ENCODE measurements around the gene GRAMD1C.
A peak's percentile ranks its signal among the peaks of the same experiment; 100 is the strongest.

The GRAMD1C gene

DNA sequence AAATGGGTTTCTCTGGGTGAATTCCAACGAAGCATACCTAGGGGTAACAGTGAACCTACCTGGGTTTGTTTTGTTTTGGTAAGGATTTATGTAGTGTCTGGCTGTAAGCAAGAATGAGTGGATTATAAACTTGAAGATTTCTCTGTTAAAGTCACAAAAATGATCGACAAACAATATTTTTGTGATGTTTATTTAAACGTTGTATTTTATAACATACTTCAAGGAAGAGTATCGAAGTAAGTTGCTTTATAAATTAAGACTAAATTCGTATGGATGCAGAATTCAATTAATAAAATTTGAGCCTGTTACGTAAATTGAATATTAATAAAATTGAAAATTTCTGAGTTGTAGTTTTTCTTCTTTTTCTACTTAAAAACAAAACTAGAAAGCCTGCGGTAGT is 108.2 kb downstream of the GRAMD1C start:
- Histone ChIP-seq H3K4me1 (ENCODE audit: control insufficient read depth, insufficient read depth, low read depth, low read length) (peaks cover 6% of the 10 kb centered on the region), H3K79me1 (replicated peaks; ENCODE audit: low read length, poor library complexity, severe bottlenecking) (no peaks in the 10 kb centered on the region), H3K27me3 (ENCODE audit: control insufficient read depth in 1 of 2, insufficient read depth in 1 of 2, low read length in 2 of 2) (peaks cover 18 to 24% of the 10 kb centered on the region in 2 experiments), H3K9me3 (ENCODE audit: control insufficient read depth, low read length) (no peaks in the 10 kb centered on the region), H4K91ac (ENCODE audit: low read length) (no peak overlapping the region), H3K36me3 (ENCODE audit: control insufficient read depth in 1 of 2, insufficient read depth in 2 of 2, low read depth in 1 of 2, low read length in 2 of 2) (no peaks in the 10 kb centered on the region), H3K27ac (ENCODE audit: low read length, poor library complexity, severe bottlenecking) (no peak overlapping the region), H4K8ac (ENCODE audit: low read length) (no peak overlapping the region), H2BK5ac (ENCODE audit: low read depth, low read length, poor library complexity, severe bottlenecking) (no peak overlapping the region), H2AK5ac (ENCODE audit: low read length, severe bottlenecking) (no peak overlapping the region), H3K18ac (ENCODE audit: low read depth in 1 of 2, low read length in 2 of 2) (no peak overlapping the region), H3K14ac (ENCODE audit: low read length in 2 of 2) (no peak overlapping the region), H3K4me2 (ENCODE audit: low read length, poor library complexity, severe bottlenecking) (peak overlapping the region; percentile 98), H3K9ac (ENCODE audit: low read length) (peak overlapping the region; percentile 77), H3K4ac (ENCODE audit: low read depth in 1 of 2, low read length in 2 of 2) (no peak overlapping the region), H2BK12ac (ENCODE audit: low read length in 2 of 2) (no peak overlapping the region), H2BK120ac (ENCODE audit: low read depth, low read length) (no peak overlapping the region), H3K4me3 (ENCODE audit: insufficient read depth in 1 of 2, low read depth in 1 of 2, low read length in 2 of 2) (peak overlapping the region in 1 of 2 experiments; percentile 83), H2AFZ (ENCODE audit: low read depth, low read length) (no peak overlapping the region), H2BK15ac (ENCODE audit: low read depth, poor library complexity, severe bottlenecking) (no peak overlapping the region), H3K23ac (ENCODE audit: low read length in 2 of 2) (no peak overlapping the region)
- 58% methylated on average over 2 of the region's 7 CpGs for WGBS
- DNase-seq: no peak

GRCh38 chr3:113947372-113948014 is 108.9 kb downstream of the GRAMD1C start, which contains the start of gene ZDHHC23:
ZDHHC23 (plus strand) TSS chr3:113948013; CDS start chr3:113948803, 790 bp downstream.
- Histone ChIP-seq H3K9ac (ENCODE audit: low read length) (peak within 1 kb of the TSS; percentile 77), H3K36me3 (ENCODE audit: control insufficient read depth in 1 of 2, insufficient read depth in 2 of 2, low read depth in 1 of 2, low read length in 2 of 2) (no peaks in the 10 kb centered on the region), H3K27me3 (ENCODE audit: control insufficient read depth in 1 of 2, insufficient read depth in 1 of 2, low read length in 2 of 2) (peaks cover 18 to 24% of the 10 kb centered on the region in 2 experiments), H3K4me3 (ENCODE audit: insufficient read depth in 1 of 2, low read depth in 1 of 2, low read length in 2 of 2) (peak within 1 kb of the TSS; percentile 63 to 83), H3K9me3 (ENCODE audit: control insufficient read depth, low read length) (no peaks in the 10 kb centered on the region), H2BK12ac (ENCODE audit: low read length in 2 of 2) (no peak within 1 kb of the TSS), H3K18ac (ENCODE audit: low read depth in 1 of 2, low read length in 2 of 2) (peak within 1 kb of the TSS in 1 of 2 experiments; percentile 22), H4K91ac (ENCODE audit: low read length) (no peak within 1 kb of the TSS), H2AK5ac (ENCODE audit: low read length, severe bottlenecking) (no peak within 1 kb of the TSS), H3K79me1 (replicated peaks; ENCODE audit: low read length, poor library complexity, severe bottlenecking) (no peaks in the 10 kb centered on the region), H2BK15ac (ENCODE audit: low read depth, poor library complexity, severe bottlenecking) (no peak within 1 kb of the TSS), H3K23ac (ENCODE audit: low read length in 2 of 2) (peak within 1 kb of the TSS in 1 of 2 experiments; percentile 86), H3K4ac (ENCODE audit: low read depth in 1 of 2, low read length in 2 of 2) (no peak within 1 kb of the TSS), H3K4me1 (ENCODE audit: control insufficient read depth, insufficient read depth, low read depth, low read length) (peaks cover 6% of the 10 kb centered on the region), H2BK120ac (ENCODE audit: low read depth, low read length) (no peak within 1 kb of the TSS), H3K4me2 (ENCODE audit: low read length, poor library complexity, severe bottlenecking) (peak within 1 kb of the TSS; percentile 98), H3K27ac (ENCODE audit: low read length, poor library complexity, severe bottlenecking) (no peak within 1 kb of the TSS), H4K8ac (ENCODE audit: low read length) (no peak within 1 kb of the TSS), H2BK5ac (ENCODE audit: low read depth, low read length, poor library complexity, severe bottlenecking) (no peak within 1 kb of the TSS), H2AFZ (ENCODE audit: low read depth, low read length) (peak within 1 kb of the TSS; percentile 8), H3K14ac (ENCODE audit: low read length in 2 of 2) (peak within 1 kb of the TSS in 1 of 2 experiments; percentile 41)
- DNase-seq: peak; percentile 38
- under 1% methylated on average over 61 of the region's 80 CpGs for WGBS

DNA sequence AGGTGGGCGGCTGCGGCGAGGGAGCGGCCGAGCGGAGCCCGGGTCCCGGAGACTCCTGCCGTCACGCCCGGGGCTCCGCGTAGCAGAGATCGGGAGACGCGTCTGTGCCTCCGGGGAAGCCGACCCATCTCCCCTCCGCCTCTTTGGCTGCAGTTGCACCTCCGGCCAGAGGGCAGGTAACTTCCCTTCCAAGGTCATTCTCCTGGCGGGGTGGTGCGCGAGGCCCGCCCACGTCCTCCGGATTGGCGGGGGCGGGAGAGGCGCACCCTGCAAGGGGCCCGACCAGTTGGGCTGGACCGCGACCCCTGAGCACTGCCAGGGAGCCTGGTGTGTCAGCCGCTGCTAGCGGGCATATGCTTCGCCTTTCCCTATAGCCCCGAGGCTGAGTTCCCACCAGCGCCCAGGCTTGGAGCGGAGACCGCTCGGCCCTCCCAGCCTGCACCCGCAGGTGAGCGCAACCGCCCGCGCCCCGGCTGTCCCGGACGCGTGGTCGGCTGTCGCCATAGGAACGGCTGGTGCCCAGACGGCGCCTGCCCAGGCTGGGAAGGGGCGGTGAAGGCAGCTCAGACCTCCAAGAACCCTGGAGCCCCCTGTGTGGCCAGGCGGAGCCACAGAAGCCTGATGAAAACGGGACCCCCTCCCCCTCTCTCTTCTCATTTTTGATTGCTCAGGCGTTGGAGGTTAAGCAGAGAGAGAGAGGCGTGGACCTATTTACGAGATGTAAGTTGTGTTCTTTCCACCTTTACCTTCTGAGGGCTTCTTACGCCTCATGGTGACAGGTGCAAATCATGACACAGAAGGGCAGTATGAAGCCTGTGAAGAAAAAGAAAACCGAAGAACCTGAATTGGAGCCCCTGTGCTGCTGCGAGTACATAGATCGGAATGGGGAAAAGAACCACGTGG is 109.7 kb downstream of the GRAMD1C start:
- Histone ChIP-seq H3K4ac (ENCODE audit: low read depth in 1 of 2, low read length in 2 of 2) (no peak overlapping the region), H2BK12ac (ENCODE audit: low read length in 2 of 2) (no peak overlapping the region), H2BK120ac (ENCODE audit: low read depth, low read length) (no peak overlapping the region), H3K4me3 (ENCODE audit: insufficient read depth in 1 of 2, low read depth in 1 of 2, low read length in 2 of 2) (peak overlapping the region; percentile 63 to 83), H2AK5ac (ENCODE audit: low read length, severe bottlenecking) (no peak overlapping the region), H2AFZ (ENCODE audit: low read depth, low read length) (peak overlapping the region; percentile 8), H3K23ac (ENCODE audit: low read length in 2 of 2) (peak overlapping the region in 1 of 2 experiments; percentile 86), H4K91ac (ENCODE audit: low read length) (no peak overlapping the region), H3K9ac (ENCODE audit: low read length) (peak overlapping the region; percentile 66), H3K36me3 (ENCODE audit: control insufficient read depth in 1 of 2, insufficient read depth in 2 of 2, low read depth in 1 of 2, low read length in 2 of 2) (no peaks in the 10 kb centered on the region), H3K4me1 (ENCODE audit: control insufficient read depth, insufficient read depth, low read depth, low read length) (peaks cover 6% of the 10 kb centered on the region), H3K4me2 (ENCODE audit: low read length, poor library complexity, severe bottlenecking) (peak overlapping the region; percentile 98), H4K8ac (ENCODE audit: low read length) (no peak overlapping the region), H3K14ac (ENCODE audit: low read length in 2 of 2) (peak overlapping the region in 1 of 2 experiments; percentile 41), H2BK15ac (ENCODE audit: low read depth, poor library complexity, severe bottlenecking) (no peak overlapping the region), H3K18ac (ENCODE audit: low read depth in 1 of 2, low read length in 2 of 2) (no peak overlapping the region), H3K9me3 (ENCODE audit: control insufficient read depth, low read length) (no peaks in the 10 kb centered on the region), H3K27ac (ENCODE audit: low read length, poor library complexity, severe bottlenecking) (no peak overlapping the region), H3K79me1 (replicated peaks; ENCODE audit: low read length, poor library complexity, severe bottlenecking) (no peaks in the 10 kb centered on the region), H3K27me3 (ENCODE audit: control insufficient read depth in 1 of 2, insufficient read depth in 1 of 2, low read length in 2 of 2) (peaks cover 18 to 24% of the 10 kb centered on the region in 2 experiments), H2BK5ac (ENCODE audit: low read depth, low read length, poor library complexity, severe bottlenecking) (no peak overlapping the region)
- 4% methylated on average over 43 of the region's 65 CpGs for WGBS
- DNase-seq: no peak

DNA sequence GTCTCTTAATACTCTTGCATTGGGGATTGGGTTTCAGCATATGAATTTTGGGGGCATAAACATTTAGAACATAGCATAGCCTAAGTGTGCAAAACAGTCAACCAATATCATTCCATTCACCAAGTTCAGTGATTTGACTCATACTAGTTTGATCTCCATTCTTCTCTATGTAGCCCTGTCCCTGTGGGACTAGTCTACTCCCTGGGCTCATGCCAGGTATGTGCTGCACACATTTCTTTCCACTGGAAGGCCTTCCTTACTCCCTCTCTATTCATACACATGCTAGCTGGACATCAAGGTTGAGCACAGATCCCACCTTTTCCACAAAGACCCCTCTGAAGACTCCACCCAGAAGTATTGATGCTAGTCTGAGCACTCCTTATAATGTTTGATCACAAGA is 114.3 kb downstream of the GRAMD1C start:
- no peak overlapping the region for H3K18ac ChIP-seq (ENCODE audit: low read depth in 1 of 2, low read length in 2 of 2)
- H3K4me2 ChIP-seq (ENCODE audit: low read length, poor library complexity, severe bottlenecking): no peak overlapping the region
- no peak overlapping the region for H3K9ac ChIP-seq (ENCODE audit: low read length)
- no peak for DNase-seq
- H3K14ac ChIP-seq (ENCODE audit: low read length in 2 of 2): no peak overlapping the region
- no peak overlapping the region for H2BK120ac ChIP-seq (ENCODE audit: low read depth, low read length)
- H3K4me3 ChIP-seq (ENCODE audit: insufficient read depth in 1 of 2, low read depth in 1 of 2, low read length in 2 of 2): no peak overlapping the region
- no peaks in the 10 kb centered on the region for H3K79me1 ChIP-seq (replicated peaks; ENCODE audit: low read length, poor library complexity, severe bottlenecking)
- H3K9me3 ChIP-seq (ENCODE audit: control insufficient read depth, low read length): no peaks in the 10 kb centered on the region
- no peak overlapping the region for H2BK5ac ChIP-seq (ENCODE audit: low read depth, low read length, poor library complexity, severe bottlenecking)
- no peak overlapping the region for H3K27ac ChIP-seq (ENCODE audit: low read length, poor library complexity, severe bottlenecking)
- no peak overlapping the region for H3K4ac ChIP-seq (ENCODE audit: low read depth in 1 of 2, low read length in 2 of 2)
- H3K23ac ChIP-seq (ENCODE audit: low read length in 2 of 2): no peak overlapping the region
- no peak overlapping the region for H4K91ac ChIP-seq (ENCODE audit: low read length)
- peaks cover 5% of the 10 kb centered on the region for H3K4me1 ChIP-seq (ENCODE audit: control insufficient read depth, insufficient read depth, low read depth, low read length)
- H3K27me3 ChIP-seq (ENCODE audit: control insufficient read depth in 1 of 2, insufficient read depth in 1 of 2, low read length in 2 of 2): peaks cover 17 to 26% of the 10 kb centered on the region in 2 experiments
- H2BK12ac ChIP-seq (ENCODE audit: low read length in 2 of 2): no peak overlapping the region
- H2BK15ac ChIP-seq (ENCODE audit: low read depth, poor library complexity, severe bottlenecking): no peak overlapping the region
- H2AFZ ChIP-seq (ENCODE audit: low read depth, low read length): no peak overlapping the region
- H3K36me3 ChIP-seq (ENCODE audit: control insufficient read depth in 1 of 2, insufficient read depth in 2 of 2, low read depth in 1 of 2, low read length in 2 of 2): no peaks in the 10 kb centered on the region
- no peak overlapping the region for H2AK5ac ChIP-seq (ENCODE audit: low read length, severe bottlenecking)
- no peak overlapping the region for H4K8ac ChIP-seq (ENCODE audit: low read length)

All from mesenchymal stem cell (in vitro differentiated cells and primary cell).